NCI-H446 treated with DMSO at 0.1 percent for 48 hours (cell line): ENCODE measurements around the gene UBE2O.

ENCODE experiments used
- DNase-seq: peaks from one replicate; lab custom pipeline; 2025; lab: John Stamatoyannopoulos, UW

UBE2O gene

DNA sequence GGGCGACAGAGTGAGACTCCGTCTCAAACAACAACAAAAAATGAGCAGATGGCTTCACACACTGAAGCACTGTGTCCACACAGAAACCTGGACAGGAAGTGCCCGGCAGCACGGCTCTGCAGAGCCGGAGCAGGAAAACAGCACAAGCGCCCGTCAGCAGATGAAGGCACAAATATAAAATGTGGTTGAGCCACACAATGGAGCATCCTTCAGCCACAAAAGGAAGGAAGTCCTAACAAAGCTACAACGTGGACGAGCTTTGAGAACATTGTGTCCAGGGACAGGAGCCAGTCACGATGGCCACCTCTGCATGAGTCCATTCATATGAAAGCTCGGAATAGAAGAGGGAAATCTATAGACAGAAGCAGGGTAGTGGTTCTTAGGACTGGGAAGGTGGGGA is 32.6 kb upstream of the UBE2O start:
- no peak for DNase-seq

DNA sequence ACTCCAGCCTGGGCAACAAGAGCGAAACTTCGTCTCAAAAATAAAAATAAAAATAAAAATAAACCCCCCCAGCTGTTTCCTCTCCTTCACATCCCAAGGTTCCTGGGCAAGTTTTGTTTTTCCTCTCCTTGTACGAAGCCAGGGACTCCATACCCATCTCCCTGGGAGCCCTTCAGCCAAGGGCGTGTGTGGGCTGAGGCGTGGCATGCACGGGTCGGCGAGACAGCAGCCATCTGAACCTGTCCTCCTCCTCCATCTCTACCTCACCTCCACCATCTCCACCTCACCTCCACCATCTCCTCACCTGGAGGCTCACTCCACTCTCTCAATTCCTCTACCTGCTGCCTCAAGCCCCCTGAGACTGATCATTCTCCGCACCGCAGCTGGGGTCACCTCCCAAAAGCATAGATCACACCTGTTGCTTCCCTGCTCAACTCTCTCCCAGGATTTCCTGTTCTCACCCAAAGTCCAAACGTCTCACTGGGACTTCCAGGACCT is 31.3 kb upstream of the UBE2O start:
- no peak for DNase-seq

DNA sequence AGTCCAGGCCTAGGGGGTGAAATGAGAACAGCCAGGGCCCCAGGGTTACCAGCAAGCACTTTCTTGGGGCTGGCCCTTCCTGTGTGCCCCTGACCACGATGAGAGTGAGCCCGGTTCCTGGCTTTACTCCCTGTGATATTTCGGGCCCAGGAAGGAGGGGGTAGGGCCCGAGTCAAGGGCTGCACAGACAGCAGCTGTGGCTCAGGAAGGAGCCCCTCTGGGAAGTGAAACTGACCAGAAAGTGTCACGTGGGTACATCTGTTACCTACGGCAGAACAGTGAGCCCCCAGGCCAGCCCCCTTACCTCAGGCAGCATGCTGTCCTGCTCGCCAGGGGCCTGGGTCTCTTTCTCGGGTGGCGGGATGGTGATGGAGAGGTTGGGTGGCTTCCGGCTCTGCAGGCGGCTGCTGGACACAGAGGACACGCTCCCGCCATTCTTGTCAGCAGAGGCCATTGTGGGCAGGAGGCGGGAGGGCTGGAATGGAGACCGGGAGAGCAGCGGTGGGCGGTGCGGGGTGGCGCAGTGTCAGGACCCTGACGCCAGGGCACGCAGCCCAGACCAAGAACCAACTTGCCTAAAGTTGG is 28.2 kb upstream of the UBE2O start:
- DNase-seq = no peak

DNA sequence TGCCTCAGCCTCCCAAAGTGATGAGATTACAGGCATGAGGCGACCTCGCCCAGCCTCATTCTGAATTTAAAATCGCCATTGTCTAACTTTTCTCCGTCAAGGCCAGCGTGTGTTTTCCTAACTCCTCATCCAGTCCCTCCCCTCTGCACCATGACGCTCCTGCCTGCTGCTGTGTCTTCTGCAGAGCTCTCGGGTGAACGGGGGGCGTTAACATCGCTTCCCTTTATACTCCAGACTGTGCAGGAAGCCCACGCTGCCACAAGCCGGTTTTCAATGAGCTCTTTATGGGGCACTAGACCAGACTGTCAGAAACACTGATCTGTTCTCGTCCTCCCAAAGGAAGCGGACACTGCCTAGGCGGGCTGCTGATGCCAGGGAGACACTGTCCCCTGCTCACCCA is 27.7 kb upstream of the UBE2O start:
- DNase-seq = no peak

DNA sequence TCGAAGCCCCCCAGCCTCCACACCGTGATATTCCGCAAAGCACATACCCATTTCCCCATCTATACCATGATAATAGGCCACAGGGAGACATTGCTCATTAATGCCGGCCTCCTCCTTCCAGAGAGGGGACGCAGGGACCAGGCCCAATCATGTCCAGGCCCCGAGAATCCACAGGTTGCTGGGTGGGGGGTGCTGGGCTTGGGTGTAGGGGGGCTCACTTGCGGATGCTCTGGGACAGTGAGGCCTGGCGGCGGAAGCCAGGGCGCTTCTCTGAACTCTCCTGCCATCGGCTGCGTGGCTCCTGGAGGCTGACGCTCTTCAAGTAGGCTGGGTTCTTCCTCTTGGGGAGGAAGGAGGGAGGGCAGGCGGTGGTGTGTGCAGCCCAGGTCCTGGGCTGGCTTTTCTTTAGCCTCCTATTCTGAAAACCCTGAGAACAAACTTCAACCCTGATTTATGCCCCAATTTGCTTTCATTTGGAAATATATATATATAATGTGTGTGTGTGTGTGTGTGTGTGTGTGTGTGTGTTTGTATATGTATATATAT is 26.6 kb upstream of the UBE2O start:
- DNase-seq = no peak

DNA sequence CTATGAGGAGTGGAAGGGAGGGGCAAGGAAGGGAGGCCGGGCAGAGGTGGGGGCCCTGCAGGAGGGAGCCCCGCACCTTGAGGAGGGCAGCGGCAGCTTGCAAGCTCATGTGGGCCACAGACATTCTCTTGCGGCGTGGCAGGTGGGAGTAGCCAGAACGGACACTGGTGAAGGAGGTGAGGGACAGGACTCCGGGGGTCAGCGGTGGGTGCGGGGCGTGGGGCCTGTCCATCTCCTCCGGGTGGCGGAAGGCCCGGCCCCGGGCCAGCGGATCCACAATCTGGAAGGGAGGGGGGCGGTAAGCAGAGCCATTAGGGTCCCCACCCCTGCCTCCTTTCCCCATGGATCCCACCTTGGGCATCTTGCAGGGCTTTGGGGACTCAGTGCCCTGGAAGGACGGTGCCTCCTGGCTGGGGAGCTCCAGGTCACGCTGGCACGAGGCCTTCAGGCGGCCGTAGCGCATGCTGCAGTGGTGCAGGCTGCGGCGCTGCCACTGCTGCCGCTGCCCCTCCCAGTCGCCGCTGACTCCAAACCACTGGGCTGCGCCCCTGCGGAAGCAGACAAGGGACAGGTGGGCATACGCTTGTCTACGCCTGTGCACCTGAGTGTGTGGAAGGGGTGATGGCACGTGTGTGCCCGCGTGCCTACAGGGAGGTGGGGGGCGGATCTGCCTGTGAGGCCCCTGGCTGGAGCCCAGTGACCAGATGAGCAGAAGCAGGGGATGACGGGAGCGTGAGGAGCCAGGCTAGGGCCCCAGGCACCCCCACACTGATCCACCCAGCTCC is 26.0 kb upstream of the UBE2O start:
- no peak for DNase-seq

DNA sequence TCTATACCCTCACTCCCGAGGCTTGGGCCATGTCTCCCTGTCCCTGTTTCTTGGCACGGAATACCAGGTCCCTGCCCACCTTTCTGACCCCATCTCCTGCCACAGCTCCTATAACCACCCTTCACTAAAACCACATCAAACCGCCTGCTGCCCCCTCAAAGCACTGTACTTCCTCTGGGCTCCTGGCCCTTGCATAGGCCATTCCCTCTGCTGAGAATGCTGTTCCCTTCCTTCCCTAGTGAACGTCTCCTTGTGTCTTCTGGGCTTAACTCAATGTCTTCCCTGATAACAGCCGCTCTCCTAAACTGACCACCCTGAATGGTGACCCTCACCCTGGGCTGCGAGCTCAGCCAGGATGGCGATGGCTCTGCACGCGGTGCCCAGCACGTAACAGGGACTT is 25.1 kb upstream of the UBE2O start:
- no peak for DNase-seq

DNA sequence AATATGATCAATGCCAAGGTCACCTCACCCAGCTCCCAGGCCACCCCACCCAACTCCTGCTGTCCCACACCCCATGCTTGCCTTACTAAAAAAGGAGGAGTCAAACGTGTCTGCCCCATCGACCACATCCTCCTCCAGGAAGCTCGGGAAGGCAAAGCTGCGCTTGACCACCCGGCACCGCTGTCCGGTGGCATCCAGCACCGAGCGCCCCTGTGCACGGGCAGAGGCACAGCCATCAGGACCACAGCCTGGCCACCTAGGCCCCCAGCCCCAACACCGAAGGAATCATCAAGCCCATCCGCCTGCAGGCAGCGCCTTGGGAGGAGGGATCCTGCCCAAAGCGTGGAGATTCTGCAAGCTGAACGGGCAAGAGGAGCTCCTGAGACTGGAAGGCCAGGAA is 24.6 kb upstream of the UBE2O start:
- DNase-seq = no peak

DNA sequence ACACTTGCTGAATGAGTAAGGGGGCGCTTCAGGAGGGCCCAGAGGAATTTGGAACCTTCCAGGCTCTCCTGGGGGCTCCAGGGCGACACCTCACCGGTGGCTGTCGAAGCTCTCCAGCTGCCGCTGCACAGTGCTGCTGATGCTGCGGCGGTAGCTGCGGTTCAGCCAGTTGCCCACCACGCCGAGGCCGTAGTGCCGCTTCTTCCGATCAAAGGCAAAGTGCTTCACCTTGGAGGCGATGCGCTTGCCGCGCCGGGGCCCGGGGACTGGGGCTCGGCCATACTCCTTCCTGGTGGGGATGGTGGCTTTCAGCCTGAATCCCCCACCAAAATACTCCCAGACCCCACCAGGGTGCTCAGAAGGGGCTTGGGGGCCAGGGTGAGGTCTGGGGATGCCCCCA is 23.8 kb upstream of the UBE2O start:
- DNase-seq = no peak

DNA sequence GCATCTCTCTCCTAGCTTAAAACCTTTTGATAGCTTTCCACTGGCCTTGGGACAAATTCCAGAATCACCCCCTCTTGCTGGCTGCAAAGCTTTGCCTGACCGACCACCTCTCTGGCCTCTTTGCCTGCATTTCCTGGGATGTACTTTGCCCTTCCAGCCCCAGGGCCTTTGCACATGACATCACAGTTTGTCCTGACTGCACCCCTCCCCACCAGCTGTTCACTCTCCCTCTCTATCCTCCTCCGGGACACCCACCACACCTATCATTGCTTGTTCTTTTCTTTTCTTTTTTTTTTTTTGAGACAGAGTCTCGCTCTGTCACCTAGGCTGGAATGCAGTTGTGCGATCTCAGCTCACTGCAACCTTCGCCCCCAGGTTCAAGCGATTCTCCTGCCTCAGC is 22.4 kb upstream of the UBE2O start:
- DNase-seq = no peak

DNA sequence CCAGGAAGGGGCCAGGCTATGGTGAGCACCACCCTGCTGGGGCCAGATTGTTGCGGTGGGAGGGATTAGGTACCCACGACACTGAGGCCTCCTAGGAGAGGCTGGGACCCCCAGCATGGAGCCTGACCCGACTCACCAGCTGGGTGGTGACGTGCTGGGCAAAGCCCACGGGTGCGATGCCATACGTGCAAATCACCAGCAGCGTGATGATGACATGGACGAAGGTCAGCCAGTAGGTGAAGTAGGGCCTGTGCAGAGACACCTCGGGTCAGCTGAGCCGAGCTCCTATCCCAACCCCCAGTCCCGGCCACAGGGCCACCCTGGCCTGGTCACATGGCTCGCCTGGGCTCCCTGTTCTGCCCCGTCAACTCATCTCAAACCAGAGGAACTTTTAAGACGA is 21.9 kb upstream of the UBE2O start:
- no peak for DNase-seq

DNA sequence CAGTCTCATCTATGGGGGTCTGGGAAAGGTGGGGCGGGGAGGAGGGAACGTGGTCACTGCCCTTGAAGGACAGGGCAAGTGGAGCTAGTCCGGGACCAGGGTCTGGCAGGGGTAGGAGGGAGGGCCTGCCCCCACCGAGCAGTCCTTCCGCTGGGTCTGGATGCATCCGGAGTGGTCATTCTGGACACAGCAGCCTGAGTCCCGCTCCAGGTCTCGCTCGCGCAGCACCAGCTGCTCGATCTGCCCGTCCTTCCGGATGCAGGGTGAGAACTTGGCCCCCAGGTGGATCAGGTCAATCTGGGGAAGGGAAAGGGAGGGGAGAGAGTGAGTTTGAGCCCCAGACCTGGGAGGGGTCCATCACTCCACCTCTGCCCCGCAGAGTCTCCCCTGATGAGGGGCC is 21.3 kb upstream of the UBE2O start:
- no peak for DNase-seq

DNA sequence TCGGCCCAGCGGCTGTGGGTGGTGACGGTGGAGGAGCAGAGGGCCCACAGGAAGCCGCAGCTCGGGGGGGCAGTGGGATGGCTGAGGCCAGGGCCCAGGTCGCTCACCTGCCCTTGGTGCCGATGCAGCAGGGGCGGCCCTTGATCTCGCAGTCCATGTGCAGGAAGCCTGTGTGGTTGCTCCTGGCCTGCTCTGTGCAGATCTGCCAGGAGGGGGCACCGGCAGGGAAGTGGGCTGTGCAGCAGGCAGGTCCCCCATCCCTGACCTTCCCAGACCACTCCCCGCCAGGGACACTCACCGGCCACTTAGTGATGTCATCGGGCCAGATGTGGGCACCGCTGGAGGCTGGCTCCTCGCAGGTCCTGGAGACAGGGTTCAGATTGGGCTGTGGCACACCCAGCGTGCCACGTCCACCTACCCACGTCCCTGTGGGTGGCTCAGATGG is 20.6 kb upstream of the UBE2O start:
- DNase-seq = no peak

DNA sequence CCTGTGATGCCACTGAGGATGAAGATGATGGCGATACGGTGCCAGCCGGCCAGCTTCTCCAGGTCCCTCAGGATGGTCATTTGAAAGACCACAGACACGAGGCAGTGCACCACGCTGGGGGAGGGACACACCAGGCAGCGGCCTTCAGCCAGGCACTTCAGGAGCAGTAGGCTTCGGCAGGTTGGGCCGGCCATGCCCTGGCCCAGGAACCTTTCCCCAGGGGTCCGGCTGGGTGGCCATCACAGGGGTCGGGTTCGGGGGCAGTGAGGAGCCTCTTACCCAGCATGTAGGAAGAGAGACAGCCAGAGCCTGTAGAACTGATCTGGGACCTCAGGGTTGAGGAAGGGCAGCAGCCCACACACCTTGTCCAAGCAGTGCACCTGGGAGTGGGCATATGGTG is 19.8 kb upstream of the UBE2O start:
- no peak for DNase-seq

DNA sequence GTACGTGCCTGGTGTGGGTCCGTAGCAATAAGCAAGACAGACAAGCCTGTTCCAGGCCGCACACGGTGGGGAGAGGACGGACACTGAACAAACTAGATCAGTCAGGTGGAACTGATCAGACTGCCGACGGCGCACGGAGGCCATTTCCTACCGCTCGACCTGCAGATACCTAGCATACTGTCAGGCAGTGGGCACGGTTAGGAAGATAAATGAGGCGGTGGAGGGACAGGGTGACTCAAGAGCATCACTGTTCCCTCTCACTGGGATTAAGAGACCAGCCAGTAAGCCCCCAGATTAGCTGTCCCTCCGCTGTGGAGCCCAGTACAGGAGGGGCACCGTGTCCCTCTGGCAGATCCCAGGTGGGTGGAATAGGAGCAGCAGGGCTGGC is 19.3 kb upstream of the UBE2O start:
- no peak for DNase-seq

DNA sequence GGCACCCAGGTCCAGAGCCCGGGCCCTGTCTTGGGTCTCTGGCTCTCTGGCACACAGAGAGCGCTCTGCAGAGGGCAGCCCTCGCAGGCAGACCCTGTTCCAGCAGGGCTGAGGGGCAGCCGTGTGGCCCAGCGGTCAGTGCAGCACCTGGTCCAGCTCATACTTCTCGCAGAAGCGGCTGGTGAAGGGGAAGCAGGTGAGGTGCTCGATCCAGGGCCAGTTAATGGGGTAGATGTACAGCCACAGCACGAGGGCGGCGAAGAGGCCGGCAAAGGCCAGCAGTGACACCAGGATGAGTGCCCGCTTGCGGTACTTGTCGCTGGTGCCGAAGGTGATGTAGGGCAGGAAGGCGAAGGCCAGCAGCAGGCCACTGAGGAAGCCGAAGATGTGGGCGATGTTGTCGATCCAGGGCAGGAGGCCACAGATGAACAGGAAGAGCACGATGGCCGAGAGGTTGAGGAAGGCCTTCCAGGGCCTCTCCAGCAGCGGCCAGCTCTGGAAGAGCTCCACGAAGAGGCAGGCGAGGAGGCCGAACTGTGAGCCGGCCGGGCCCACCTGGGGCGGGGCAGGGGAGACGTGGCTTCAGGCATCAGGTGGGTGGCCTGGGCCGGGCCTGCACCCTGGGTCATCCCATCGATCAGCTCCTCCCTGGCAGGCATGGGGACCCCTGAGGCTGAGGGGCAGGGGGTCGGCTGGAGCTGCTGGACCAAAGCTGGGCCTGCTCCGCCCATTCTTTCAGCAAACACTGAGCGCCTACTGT is 18.7 kb upstream of the UBE2O start:
- DNase-seq = no peak

DNA sequence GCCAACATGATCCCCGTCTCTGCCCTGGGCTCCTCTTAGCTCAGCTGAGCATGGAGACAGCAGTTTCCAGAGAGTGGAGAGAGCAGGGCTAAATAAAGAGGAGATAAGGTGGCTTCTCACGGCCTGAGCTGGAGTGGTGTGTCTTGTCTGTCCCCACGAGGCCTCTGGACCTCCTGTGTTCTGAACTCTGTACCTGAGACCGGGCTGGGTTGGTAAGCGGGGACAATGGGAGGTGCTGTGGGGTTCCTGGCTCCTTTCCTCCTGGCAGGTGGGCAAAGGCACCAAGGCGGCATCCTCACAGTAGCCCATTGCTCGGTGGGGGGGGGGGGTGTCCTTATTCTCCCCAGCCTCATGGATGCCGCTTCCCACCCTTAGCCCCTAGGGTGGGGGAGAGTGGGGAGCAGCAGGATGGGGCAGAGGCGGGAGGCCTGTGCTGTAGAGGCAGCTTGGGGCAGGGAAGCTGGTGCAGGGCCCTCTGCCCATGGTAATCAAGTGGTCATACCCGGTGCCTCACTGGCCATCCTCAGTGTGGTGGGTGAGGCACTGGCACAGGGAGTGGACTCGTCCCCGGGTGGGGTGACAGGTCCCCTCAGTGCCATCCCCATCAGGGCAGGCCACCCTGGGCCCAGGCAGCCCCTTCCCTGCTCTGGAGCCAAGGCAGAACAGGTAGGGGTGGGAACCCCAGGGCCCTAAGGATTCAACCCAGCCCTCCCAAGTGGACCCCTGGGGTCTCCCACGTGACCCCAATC is 17.2 kb upstream of the UBE2O start:
- no peak for DNase-seq

DNA sequence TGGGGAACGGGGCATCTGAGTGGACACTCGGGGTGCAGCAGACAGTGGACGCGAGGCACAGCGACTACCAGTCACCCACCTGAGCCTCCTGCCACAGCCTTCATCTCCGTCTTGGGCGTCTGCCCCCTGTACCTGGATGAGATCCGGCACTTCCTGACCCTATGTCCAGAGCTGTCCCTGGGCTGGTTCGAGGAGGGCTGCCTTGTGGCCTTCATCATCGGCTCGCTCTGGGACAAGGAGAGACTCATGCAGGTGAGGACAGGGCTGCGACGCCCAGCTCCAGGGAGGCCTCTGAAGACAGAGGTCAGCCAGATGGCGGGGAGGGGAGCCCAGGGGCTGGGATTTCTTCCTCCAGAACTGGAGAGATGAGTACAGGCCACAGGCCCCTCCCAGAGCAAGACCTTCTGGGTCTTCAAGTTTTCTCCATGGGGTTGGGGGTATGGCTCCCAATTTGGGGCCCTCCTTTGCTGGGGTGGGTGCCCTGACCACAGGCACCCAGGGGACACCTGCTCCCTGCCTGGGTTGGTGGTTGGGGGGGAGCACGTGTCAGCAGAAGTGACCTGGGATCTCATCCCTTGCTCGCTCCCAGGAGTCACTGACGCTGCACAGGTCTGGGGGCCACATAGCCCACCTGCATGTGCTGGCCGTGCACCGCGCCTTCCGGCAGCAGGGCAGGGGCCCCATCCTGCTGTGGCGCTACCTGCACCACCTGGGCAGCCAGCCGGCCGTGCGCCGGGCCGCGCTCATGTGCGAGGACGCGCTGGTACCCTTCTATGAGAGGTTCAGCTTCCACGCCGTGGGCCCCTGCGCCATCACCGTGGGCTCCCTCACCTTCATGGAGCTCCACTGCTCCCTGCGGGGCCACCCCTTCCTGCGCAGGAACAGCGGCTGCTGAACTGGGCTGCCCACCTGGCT is 16.4 kb upstream of the UBE2O start:
- DNase-seq = no peak

DNA sequence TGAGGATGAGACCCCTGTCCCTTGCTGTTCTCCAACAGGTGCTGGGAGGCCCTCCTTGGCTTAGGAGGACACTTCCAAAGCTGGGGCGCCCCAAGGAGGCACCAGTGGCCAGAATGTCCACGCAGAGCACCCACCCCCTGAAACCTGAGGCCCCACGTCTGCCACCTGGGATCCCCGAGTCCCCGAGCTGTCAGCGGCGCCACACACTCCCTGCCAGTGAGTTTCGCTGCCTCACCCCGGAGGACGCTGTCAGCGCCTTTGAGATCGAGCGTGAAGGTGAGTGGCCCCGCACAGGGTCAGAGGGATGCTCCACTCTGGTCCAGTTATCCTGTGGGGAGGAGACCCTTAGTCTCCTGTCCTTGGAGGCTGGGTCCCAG is 15.7 kb upstream of the UBE2O start:
- DNase-seq = no peak

DNA sequence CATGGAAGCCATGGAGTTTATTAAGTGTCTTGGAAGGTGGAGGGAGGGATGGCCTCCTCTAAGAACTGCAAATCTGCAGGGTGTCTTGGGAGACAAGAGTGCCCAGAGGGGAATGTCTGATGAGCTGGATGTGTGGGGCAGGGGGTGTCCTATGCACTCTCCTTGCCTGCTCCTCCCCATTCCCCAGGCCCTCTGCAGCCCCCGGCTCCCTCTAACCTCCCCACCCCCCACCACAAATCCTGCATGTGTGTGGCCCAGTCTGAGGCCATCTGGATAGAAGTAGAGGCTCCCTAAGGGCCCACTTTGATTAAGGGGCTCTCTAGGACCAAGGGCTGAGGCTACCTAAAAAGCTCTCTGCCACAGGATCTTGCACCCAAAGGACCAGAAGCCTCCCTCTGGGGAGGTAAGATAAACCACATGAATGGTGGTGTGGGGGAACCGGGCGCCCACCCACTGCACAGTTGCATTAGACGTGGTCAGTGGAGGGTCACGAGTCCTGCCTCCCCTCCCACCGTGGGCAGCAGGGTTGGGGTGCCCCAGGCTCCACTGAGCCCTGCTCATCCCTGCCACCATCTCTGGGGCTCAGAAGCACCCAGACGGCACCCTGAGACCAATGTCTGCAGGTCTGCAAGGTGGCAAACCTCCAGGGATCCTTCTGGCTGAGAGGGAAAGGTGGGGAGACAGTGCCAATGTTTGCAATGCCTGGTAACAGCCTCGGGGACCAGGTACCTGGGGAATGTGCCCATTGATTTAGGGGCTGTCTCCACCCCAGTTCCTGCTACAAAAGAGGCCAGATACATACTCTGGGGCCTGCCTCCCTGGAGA is 15.1 kb upstream of the UBE2O start:
- no peak for DNase-seq
